Embryonic facial prominence (tissue), 1 donor: ENCODE data around the gene OR52A1.
"Not testable (repeated sequence)": the region's sequence is repeated elsewhere in the genome, so short reads cannot be mapped to it uniquely, and the experiment has no call there.

Source experiments
- DNase-seq: peaks from one replicate; pipeline ENCODE4 v3.0.0-alpha.2; 2016; ENCODE audit errors: extremely low spot score

Gene OR52A1

GRCh38 chr11:5154657-5155056 is at the start of gene OR52A1:
Gene OR52A1 (minus strand): TSS chr11:5154757. CDS start chr11:5152369, 2,388 bp downstream.
- no peak for DNase-seq

DNA sequence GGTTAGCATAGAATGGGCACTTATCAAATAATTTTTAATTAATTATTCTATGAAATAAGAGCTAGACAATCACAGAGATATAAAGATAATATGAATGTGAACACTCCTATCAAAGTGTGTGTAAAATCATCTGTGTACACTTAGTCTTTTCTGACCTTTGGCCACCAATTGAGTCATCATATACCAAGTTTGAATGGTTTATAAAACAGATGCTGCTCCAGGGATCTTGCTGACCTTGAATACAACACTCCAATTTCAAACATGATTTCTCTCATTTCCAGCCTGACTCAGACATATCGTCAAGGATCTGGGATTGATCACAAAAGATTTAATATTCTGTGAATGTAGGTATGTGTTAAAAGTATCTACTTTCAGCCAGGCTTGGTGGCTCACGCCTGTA is 48.8 kb upstream of the OR52A1 start:
- DNase-seq, result no peak

DNA sequence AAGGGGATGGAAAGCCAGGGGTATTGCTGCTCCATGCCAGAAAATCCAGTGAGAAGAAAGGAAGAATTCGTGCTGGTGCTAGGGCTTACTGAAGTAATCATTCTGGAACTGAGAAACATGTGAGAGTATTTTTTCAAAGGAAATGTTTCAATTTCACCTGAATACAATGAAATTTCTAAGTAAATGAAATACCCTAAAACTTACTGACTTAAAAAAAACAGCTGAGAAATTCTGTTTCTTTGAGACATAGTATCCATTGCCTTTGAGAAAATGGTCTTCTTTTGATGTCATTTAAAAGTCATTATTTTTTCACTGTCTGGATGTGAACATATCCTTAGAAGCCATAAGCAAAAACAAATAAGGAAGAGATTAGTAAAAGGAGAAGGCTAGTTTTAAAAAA is 46.0 kb upstream of the OR52A1 start, which contains the start of gene OR51V1:
OR51V1 (minus strand) TSS at position 101 of the 400 bp plus-strand sequence; CDS start at position 101, 0 bp downstream.
- DNase-seq, result no peak

- no peak for DNase-seq
Observed at GRCh38 chr11:5198285-5198684, 43.7 kb upstream of the OR52A1 start.

DNA sequence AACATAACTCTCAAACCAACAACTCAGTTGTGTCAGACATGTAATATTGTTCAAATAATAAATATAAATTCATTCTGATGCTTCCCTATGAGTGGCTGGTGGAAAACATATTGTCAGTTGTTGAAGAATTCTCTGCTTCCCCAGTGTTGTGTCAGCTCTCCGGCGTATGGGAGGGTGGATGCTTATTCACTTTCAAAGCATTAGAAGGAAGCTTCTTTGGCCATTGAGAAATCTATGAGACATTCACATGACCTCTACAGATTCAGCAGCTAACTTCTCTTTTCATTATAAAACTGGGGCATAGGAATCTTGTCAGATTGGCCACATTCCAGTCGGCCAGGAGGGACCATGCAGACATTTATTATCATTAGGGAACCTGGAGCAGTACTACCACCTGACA is 43.0 kb upstream of the OR52A1 start:
- DNase-seq, result no peak

GRCh38 chr11:5196731-5197130 is 42.2 kb upstream of the OR52A1 start:
- DNase-seq, result no peak

- DNase-seq, result no peak
Observed at GRCh38 chr11:5196067-5196466, 41.5 kb upstream of the OR52A1 start.

- DNase-seq, result no peak
Observed at GRCh38 chr11:5192738-5193137, 38.2 kb upstream of the OR52A1 start.

GRCh38 chr11:5188201-5188600 is 33.6 kb upstream of the OR52A1 start:
- DNase-seq, result no peak

GRCh38 chr11:5178046-5178837 is 23.7 kb upstream of the OR52A1 start:
- no peak for DNase-seq

GRCh38 chr11:5174934-5175333 is 20.4 kb upstream of the OR52A1 start:
- no peak for DNase-seq

- DNase-seq, result no peak
Observed at GRCh38 chr11:5171856-5172255, 17.3 kb upstream of the OR52A1 start.

GRCh38 chr11:5165898-5166297 is 11.3 kb upstream of the OR52A1 start:
- not testable (repeated sequence) for DNase-seq

DNA sequence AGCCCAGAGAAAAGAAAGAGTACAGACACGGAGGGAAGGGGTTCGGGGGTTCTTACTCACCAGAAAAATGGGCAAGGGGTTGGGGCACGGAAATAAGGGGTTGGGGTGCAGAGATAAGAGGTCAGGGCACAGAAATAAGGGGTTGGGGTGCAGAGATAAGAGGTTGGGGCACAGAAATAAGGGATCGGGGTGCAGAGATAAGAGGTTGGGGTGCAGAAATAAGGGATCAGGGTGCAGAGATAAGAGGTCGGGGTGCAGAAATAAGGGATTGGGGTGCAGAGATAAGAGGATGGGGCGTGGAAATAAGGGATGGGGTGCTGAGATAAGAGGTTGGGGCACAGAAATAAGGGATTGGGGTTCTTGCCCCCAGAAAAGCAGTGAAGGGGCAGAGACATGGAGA is 10.2 kb upstream of the OR52A1 start:
- peak; percentile 1 for DNase-seq

- not testable (repeated sequence) for DNase-seq
Observed at GRCh38 chr11:5161045-5161444, 6.5 kb upstream of the OR52A1 start.

DNA sequence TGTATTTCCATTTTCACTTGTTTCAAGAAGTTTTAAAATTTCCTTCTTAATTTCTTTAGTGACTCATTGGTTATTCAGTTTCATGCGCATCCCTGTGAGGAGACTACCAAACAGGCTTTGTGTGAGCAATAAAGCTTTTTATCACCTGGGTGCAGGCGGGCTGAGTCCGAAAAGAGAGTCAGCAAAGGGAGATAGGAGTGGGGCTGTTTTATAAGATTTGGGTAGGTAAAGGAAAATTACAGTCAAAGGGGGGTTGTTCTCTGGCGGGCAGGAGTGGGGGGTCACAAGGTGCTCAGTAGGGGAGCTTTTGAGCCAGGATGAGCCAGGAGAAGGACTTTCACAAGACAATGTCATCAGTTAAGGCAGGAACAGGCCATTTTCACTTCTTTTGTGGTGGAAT is 5.7 kb upstream of the OR52A1 start:
- not testable (repeated sequence) for DNase-seq

DNA sequence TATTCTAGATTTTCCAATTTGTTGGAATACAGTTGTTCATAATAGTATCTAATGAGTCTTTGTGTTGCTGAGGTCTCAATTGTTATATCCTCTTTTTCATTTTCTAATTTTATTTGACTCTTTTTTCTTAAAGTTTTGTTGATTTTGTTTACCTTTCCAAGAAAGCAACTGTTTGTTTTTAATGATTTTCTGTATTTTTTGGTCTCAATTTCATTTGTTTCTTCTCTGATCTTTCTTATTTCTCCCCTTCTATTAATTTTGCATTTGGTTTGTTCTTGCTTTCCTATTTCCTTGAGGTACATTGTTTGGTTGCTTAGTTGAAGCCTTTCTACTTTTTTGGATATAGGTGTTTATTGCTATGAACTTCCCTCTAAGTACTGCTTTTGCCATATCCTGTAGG is 5.2 kb upstream of the OR52A1 start:
- no peak for DNase-seq

- DNase-seq, result no peak
Observed at GRCh38 chr11:5153574-5154431, 754 bp downstream of the OR52A1 start.

DNA sequence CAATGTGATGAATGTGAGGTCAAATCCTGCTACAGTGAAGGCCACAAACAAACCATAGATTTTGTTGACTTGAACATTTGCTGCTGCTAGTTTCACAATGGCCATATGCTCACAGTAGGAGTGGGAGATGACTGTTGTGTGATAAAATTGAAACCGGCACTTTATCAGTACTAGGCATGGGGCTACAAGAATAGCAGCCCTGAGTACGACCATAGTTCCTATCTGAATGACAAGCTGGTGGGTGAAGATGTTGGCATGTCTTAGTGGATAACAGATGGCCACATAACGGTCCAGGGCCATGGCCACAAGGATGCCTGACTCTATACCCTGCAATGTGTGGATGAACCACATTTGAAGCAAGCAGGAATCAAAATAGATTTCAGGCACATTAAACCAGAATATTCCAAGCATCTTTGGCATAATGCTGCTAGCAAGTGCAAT is 2.8 kb downstream of the OR52A1 start:
- no peak for DNase-seq

- DNase-seq, result not testable (repeated sequence)
Observed at GRCh38 chr11:5144206-5144605, 10.4 kb downstream of the OR52A1 start.

DNA sequence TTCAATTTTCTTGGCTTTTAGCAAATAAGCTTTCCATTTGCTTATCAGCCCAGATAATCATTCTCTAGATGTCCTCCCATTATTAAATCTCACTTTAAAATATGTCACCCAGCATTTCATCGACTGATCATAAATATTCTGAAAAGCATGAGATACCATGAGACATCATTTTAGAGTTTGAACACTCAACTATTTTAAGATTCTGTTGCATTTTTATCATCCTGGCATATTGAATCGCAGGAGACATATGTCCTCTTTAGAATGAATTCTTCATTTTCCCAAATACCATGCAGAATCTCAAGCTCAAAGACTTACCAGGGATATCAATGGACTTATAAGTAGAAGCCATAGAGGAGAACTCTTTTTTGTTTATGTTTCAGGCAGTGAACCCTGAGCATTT is 16.6 kb downstream of the OR52A1 start, which contains the start of gene OR52A5:
OR52A5 (minus strand) TSS at position 361 of the 400 bp plus-strand sequence. CDS start 5,714 bp downstream, outside the sequence.
- no peak for DNase-seq

- no peak for DNase-seq
Observed at GRCh38 chr11:5137014-5137413, 17.5 kb downstream of the OR52A1 start.

DNA sequence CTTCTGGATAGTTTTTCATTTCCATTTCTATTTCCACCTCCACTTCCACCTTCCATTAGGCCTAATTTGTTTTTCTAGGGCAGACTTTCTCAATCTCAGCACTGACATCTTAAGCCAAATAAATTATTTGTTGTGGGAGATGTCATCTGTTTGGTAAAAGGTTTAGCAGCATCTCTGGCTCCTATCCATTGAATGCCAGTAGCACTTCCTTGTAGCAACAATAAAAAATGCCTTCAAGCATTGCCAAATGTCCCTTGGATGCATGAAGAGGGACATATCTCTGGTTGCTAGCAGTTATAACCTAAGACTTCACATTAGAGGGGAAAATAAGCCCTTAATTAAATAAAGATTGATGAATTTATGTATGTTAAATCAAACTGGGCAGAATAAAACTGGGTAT is 18.3 kb downstream of the OR52A1 start:
- DNase-seq, result no peak
